H9 (cell line): ENCODE data around the gene MINAR1. TPM values are rescaled to one million over a fixed set of nuclear protein-coding genes. Genes with fewer than 3 reads are reported as not detected.

ENCODE experiments used
- DNase-seq: peaks from one replicate; pipeline ENCODE4 v3.0.0-alpha.2; 2017
- H2AFZ ChIP-seq: one replicate; pipeline ENCODE4 v1.6.1; 2013; ENCODE audit warnings: mild to moderate bottlenecking, low read length, control low read depth, moderate library complexity
- H2AK5ac ChIP-seq: 2 replicates; pipeline ENCODE4 v1.6.1; 2013; ENCODE audit warnings: low read length, control low read depth, mixed read lengths; ENCODE audit not compliant: insufficient read length
- H2BK120ac ChIP-seq: one replicate; pipeline ENCODE4 v1.6.1; 2013; ENCODE audit warnings: low read depth, mild to moderate bottlenecking, low read length, control low read depth, inconsistent platforms; ENCODE audit not compliant: poor library complexity, severe bottlenecking
- H2BK12ac ChIP-seq: 2 replicates; pipeline ENCODE4 v1.6.1; 2013; ENCODE audit warnings: low read length, control low read depth, mixed read lengths, low read depth; ENCODE audit not compliant: insufficient read length
- H2BK15ac ChIP-seq: 2 replicates; pipeline ENCODE4 v1.6.1; 2013; ENCODE audit warnings: low read depth, low read length, control low read depth
- H2BK20ac ChIP-seq: one replicate; pipeline ENCODE4 v1.6.1; 2013; ENCODE audit warnings: low read depth, mild to moderate bottlenecking, low read length, control low read depth, inconsistent platforms; ENCODE audit not compliant: poor library complexity, severe bottlenecking
- H2BK5ac ChIP-seq: 2 replicates; pipeline ENCODE4 v1.6.1; 2013; ENCODE audit warnings: low read length, control low read depth, mixed read lengths; ENCODE audit not compliant: insufficient read length
- H3K14ac ChIP-seq: 2 replicates; pipeline ENCODE4 v1.6.1; 2013; ENCODE audit warnings: low read length, control low read depth; ENCODE audit not compliant: insufficient read depth
- H3K18ac ChIP-seq: 2 replicates; pipeline ENCODE4 v1.6.1; 2013; ENCODE audit warnings: low read depth, mild to moderate bottlenecking, mixed read lengths, low read length, control low read depth; ENCODE audit not compliant: insufficient read length
- H3K23ac ChIP-seq: 2 replicates; pipeline ENCODE4 v1.6.1; 2013; ENCODE audit warnings: low read length, control low read depth, mixed read lengths, low read depth; ENCODE audit not compliant: insufficient read length
- H3K23me2 ChIP-seq: 2 replicates; pipeline ENCODE4 v1.6.1; 2013; ENCODE audit warnings: low read depth, mild to moderate bottlenecking, mixed read lengths, low read length, control low read depth; ENCODE audit not compliant: insufficient read length, poor library complexity, severe bottlenecking
- H3K27ac ChIP-seq: 2 replicates; pipeline ENCODE4 v1.5.1; 2013; ENCODE audit warnings: low read length, control low read depth, mixed read lengths, low read depth; ENCODE audit not compliant: insufficient read length
- H3K27me3 ChIP-seq: 2 replicates; pipeline ENCODE4 v1.6.1; 2013; ENCODE audit warnings: low read length, control low read depth, inconsistent platforms; ENCODE audit not compliant: insufficient read depth
- H3K4ac ChIP-seq: 2 replicates; pipeline ENCODE4 v1.6.1; 2013; ENCODE audit warnings: low read depth, mild to moderate bottlenecking, control low read depth, inconsistent platforms, low read length, moderate library complexity
- H3K4me1 ChIP-seq: 2 replicates; pipeline ENCODE4 v1.6.1; 2013; ENCODE audit warnings: low read length, control low read depth, inconsistent platforms; ENCODE audit not compliant: insufficient read depth
- H3K4me2 ChIP-seq: 2 replicates; pipeline ENCODE4 v1.6.1; 2013; ENCODE audit warnings: low read length, control low read depth, mixed read lengths; ENCODE audit not compliant: insufficient read length, insufficient read depth
- H3K56ac ChIP-seq: 2 replicates; pipeline ENCODE4 v1.6.1; 2013; ENCODE audit warnings: low read depth, mild to moderate bottlenecking, mixed read lengths, low read length, control low read depth; ENCODE audit not compliant: insufficient read length
- H3K79me1 ChIP-seq: 2 replicates; pipeline ENCODE4 v1.6.1; 2013; ENCODE audit warnings: low read depth, mild to moderate bottlenecking, moderate library complexity, low read length, control low read depth, inconsistent platforms; ENCODE audit not compliant: insufficient read depth, poor library complexity, severe bottlenecking
- H3K79me2 ChIP-seq: 2 replicates; pipeline ENCODE4 v1.6.1; 2013; ENCODE audit warnings: low read length, control low read depth, inconsistent platforms; ENCODE audit not compliant: insufficient read depth
- H3K9ac ChIP-seq: 2 replicates; pipeline ENCODE4 v1.6.1; 2013; ENCODE audit warnings: low read length, control low read depth, mixed read lengths; ENCODE audit not compliant: insufficient read length; ENCODE audit errors: extremely low read depth
- H3K9me3 ChIP-seq: one replicate; pipeline ENCODE4 v1.6.1; 2013; ENCODE audit warnings: low read depth, low read length, inconsistent platforms; ENCODE audit not compliant: control insufficient read depth
- H3T11ph ChIP-seq: one replicate; pipeline ENCODE4 v1.6.1; 2013; ENCODE audit warnings: mild to moderate bottlenecking, low read length, control low read depth, inconsistent platforms
- H4K20me1 ChIP-seq: one replicate; pipeline ENCODE4 v1.6.1; 2013; ENCODE audit not compliant: control insufficient read depth, insufficient read length, insufficient read depth
- H4K5ac ChIP-seq: 2 replicates; pipeline ENCODE4 v1.6.1; 2013; ENCODE audit warnings: low read depth, mild to moderate bottlenecking, mixed read lengths, low read length, control low read depth; ENCODE audit not compliant: insufficient read length
- H4K8ac ChIP-seq: replicated peaks from 2 replicates; pipeline ENCODE4 v1.6.1; 2013; ENCODE audit warnings: low read length, control low read depth, mixed read lengths, low read depth; ENCODE audit not compliant: insufficient read length
- H4K91ac ChIP-seq: 2 replicates; pipeline ENCODE4 v1.6.1; 2013; ENCODE audit warnings: low read depth, mild to moderate bottlenecking, moderate library complexity, mixed read lengths, low read length, control low read depth; ENCODE audit not compliant: insufficient read length
- H3K27ac Mint-ChIP-seq, 3 experiments: 2 replicates in 2 of 3; 3 replicates in 1 of 3; pipeline ENCODE4 v1.8.0; 2020 to 2021; ENCODE audit warnings: mixed read lengths in 3 of 3, mild to moderate bottlenecking in 1 of 3, moderate library complexity in 1 of 3
- H3K27me3 Mint-ChIP-seq: 2 replicates; pipeline ENCODE4 v1.8.0; 2021; ENCODE audit warnings: low read depth, mild to moderate bottlenecking, moderate library complexity, mixed read lengths
- H3K36me3 Mint-ChIP-seq, 3 experiments: 2 replicates in 2 of 3; 3 replicates in 1 of 3; pipeline ENCODE4 v1.8.0; 2020 to 2021; ENCODE audit warnings: low read depth in 3 of 3, mixed read lengths in 3 of 3; ENCODE audit not compliant: insufficient read depth in 1 of 3
- H3K4me1 Mint-ChIP-seq, 2 experiments: 2 replicates each; pipeline ENCODE4 v1.8.0; 2020; ENCODE audit warnings: mixed read lengths in 2 of 2
- H3K4me3 Mint-ChIP-seq, 2 experiments: 2 replicates in 1 of 2; 3 replicates in 1 of 2; pipeline ENCODE4 v1.8.0; 2020 to 2021; ENCODE audit warnings: mild to moderate bottlenecking in 2 of 2, mixed read lengths in 2 of 2, moderate library complexity in 1 of 2
- H3K9me3 Mint-ChIP-seq, 2 experiments: 2 replicates in 1 of 2; 3 replicates in 1 of 2; pipeline ENCODE4 v1.8.0; 2020; ENCODE audit warnings: mild to moderate bottlenecking in 2 of 2, mixed read lengths in 2 of 2, moderate library complexity in 1 of 2
- WGBS: extraction: QIAGEN DNeasy Blood & Tissue Kit; methylation state at CpG from one replicate; pipeline ENCODE4 v1.1.7; 2013; ENCODE audit warnings: missing lambda C conversion rate, low lambda C conversion rate, mixed read lengths; ENCODE audit not compliant: insufficient read length; ENCODE audit errors: extremely low coverage; 5-methylcytosine and 5-hydroxymethylcytosine counted together
- total RNA-seq: library from RNA; stranded (reverse); gene quantifications from 2 replicates; pipeline ENCODE4 v1.2.1, GENCODE V29; 2021
- TF ChIP-seq, protein P1 (sequence below): fragments of 200-600 bp; sonication (generic); conservative IDR thresholded peaks from 3 replicates; pipeline ENCODE4 v1.8.0; 2021; ENCODE audit warnings: antibody characterized with exemption, mild to moderate bottlenecking

MINAR1 gene
- total RNA-seq, 1 experiment from 2014 or later = 0.74 TPM

DNA sequence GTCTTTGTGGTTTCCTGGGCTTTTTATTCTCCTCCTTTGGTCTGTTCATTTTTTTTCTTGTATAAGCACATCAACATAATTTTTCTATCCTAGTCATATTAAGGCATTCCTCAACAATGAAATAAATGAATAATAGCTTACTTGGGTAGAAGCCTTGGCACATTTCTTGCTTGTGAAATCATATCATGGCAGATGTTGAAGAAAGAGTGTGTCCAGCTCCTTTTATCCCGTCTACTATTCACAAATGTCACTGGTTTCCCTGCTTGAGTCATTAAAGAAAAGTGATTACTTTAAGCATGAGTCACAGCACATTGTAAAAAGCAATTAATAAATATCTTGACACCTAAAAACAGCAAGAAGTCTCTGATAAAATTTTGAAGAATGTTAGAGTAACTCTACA, 42.1 kb downstream of the MINAR1 start:
- no peaks in the 10 kb centered on the region for H3K9me3 Mint-ChIP-seq
- H3K4me2 ChIP-seq = no peak overlapping the region
- H3K18ac ChIP-seq = no peak overlapping the region
- no peaks in the 10 kb centered on the region for H4K20me1 ChIP-seq
- no peaks in the 10 kb centered on the region for H3K4me1 Mint-ChIP-seq
- no CpG with 5 or more reads among the region's 1 CpG for WGBS
- H2BK5ac ChIP-seq = no peak overlapping the region
- H3K9me3 ChIP-seq = no peaks in the 10 kb centered on the region
- no peak for DNase-seq
- no peak overlapping the region for H4K8ac ChIP-seq
- no peak overlapping the region for H2BK20ac ChIP-seq
- H4K5ac ChIP-seq = no peak overlapping the region
- no peak overlapping the region for H4K91ac ChIP-seq
- H3K36me3 Mint-ChIP-seq = no peaks in the 10 kb centered on the region
- H2AK5ac ChIP-seq = no peak overlapping the region
- no peaks in the 10 kb centered on the region for H3K4me1 ChIP-seq
- H2BK12ac ChIP-seq = no peak overlapping the region
- no peaks in the 10 kb centered on the region; the same call in 1 of the 2 replicates for H3K27me3 Mint-ChIP-seq
- H2AFZ ChIP-seq = no peak overlapping the region
- H3T11ph ChIP-seq = no peak overlapping the region
- no peaks in the 10 kb centered on the region for H3K27me3 ChIP-seq
- no peak overlapping the region for H3K9ac ChIP-seq
- H3K79me2 ChIP-seq = no peaks in the 10 kb centered on the region
- no peak overlapping the region for H3K23ac ChIP-seq
- TF ChIP-seq, protein P1, sequence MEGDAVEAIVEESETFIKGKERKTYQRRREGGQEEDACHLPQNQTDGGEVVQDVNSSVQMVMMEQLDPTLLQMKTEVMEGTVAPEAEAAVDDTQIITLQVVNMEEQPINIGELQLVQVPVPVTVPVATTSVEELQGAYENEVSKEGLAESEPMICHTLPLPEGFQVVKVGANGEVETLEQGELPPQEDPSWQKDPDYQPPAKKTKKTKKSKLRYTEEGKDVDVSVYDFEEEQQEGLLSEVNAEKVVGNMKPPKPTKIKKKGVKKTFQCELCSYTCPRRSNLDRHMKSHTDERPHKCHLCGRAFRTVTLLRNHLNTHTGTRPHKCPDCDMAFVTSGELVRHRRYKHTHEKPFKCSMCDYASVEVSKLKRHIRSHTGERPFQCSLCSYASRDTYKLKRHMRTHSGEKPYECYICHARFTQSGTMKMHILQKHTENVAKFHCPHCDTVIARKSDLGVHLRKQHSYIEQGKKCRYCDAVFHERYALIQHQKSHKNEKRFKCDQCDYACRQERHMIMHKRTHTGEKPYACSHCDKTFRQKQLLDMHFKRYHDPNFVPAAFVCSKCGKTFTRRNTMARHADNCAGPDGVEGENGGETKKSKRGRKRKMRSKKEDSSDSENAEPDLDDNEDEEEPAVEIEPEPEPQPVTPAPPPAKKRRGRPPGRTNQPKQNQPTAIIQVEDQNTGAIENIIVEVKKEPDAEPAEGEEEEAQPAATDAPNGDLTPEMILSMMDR = no peak
- H3K79me1 ChIP-seq = no peaks in the 10 kb centered on the region
- no peak overlapping the region for H3K27ac ChIP-seq
- no peak overlapping the region for H3K4ac ChIP-seq
- H2BK120ac ChIP-seq = no peak overlapping the region
- no peak overlapping the region for H3K4me3 Mint-ChIP-seq
- H3K14ac ChIP-seq = no peak overlapping the region
- H3K56ac ChIP-seq = no peak overlapping the region
- no peaks in the 10 kb centered on the region for H3K23me2 ChIP-seq
- no peak overlapping the region for H2BK15ac ChIP-seq
- H3K27ac Mint-ChIP-seq = no peak overlapping the region
